GM19463 (cell line): ENCODE data around the gene TMEM168.

Experiments
- ATAC-seq: cut with Tn5 transposase; IDR thresholded peaks from one replicate; pipeline ENCODE4 v1.9.1; 2021; ENCODE audit warnings: mild to moderate bottlenecking, moderate library complexity; ENCODE audit not compliant: unreplicated experiment

Gene TMEM168

GRCh38 chr7:112726076-112726475 is 64.1 kb downstream of the TMEM168 start:
- no peak for ATAC-seq

DNA sequence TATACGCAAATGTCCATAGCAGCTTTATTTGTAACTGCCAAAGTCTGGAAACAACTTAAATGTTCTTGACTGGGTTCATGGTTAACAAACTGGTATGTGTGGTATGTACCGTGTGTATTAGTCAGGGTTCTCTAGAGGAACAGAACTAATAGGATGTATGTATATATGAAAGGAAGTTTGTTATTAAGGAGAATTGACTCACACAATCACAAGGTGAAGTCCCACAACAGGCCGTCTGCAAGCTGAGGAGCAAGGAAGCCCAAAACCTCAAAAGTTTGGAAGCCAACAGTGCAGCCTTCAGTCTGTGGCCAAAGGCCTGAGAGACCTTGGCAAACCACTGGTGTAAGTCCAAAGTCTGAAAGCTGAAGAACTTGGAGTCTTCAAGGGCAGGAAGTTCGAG is 66.8 kb downstream of the TMEM168 start:
- ATAC-seq: no peak

GRCh38 chr7:112721366-112721765 is 68.8 kb downstream of the TMEM168 start:
- ATAC-seq: no peak

- ATAC-seq: no peak
Measured at GRCh38 chr7:112715525-112715924, 74.7 kb downstream of the TMEM168 start.

- no peak for ATAC-seq
Measured at GRCh38 chr7:112714917-112715316, 75.3 kb downstream of the TMEM168 start.
